Calu3 (cell line): ENCODE results near the gene UTRN. TPM values are rescaled to one million over a fixed set of nuclear protein-coding genes. Genes with fewer than 3 reads are reported as not detected.

Experiments
- BruUV-seq: library from RNA; stranded (reverse); fragments of 400-500 nt; replicated peaks from 2 replicates; lab custom pipeline; 2021; lab: Mats Ljungman, UMichigan
- CTCF ChIA-PET: fragments of 300-600 bp; sonication (Branson Sonifier 250); formaldehyde crosslinking; loops from one replicate; lab custom pipeline; 2022; ENCODE audit warnings: antibody characterized with exemption; lab: Charles Lee
- DNase-seq: peaks from one replicate; pipeline ENCODE4 v3.0.0; 2022
- H3K27ac Mint-ChIP-seq: one replicate; pipeline ENCODE4 v1.8.0; 2022; ENCODE audit warnings: mixed read lengths; ENCODE audit not compliant: unreplicated experiment
- H3K27me3 Mint-ChIP-seq: one replicate; pipeline ENCODE4 v1.8.0; 2022; ENCODE audit warnings: mixed read lengths; ENCODE audit not compliant: unreplicated experiment
- H3K36me3 Mint-ChIP-seq: one replicate; pipeline ENCODE4 v1.8.0; 2022; ENCODE audit warnings: mild to moderate bottlenecking, moderate library complexity, mixed read lengths; ENCODE audit not compliant: insufficient read depth, unreplicated experiment
- H3K4me1 Mint-ChIP-seq: one replicate; pipeline ENCODE4 v1.8.0; 2022; ENCODE audit warnings: mild to moderate bottlenecking, low read depth, mixed read lengths; ENCODE audit not compliant: unreplicated experiment
- H3K4me3 Mint-ChIP-seq: one replicate; pipeline ENCODE4 v1.8.0; 2022; ENCODE audit warnings: mild to moderate bottlenecking, low read depth, moderate library complexity, mixed read lengths; ENCODE audit not compliant: unreplicated experiment
- H3K9me3 Mint-ChIP-seq: one replicate; pipeline ENCODE4 v1.8.0; 2022; ENCODE audit warnings: low read depth, mixed read lengths; ENCODE audit not compliant: unreplicated experiment
- intact Hi-C: fragments of 100-400 bp; cut with micrococcal nuclease; formaldehyde crosslinking; loops from one replicate; pipeline ENCODE4 v1.10.0; 2022; ENCODE audit not compliant: unreplicated experiment
- total RNA-seq: library from RNA; stranded (reverse); gene quantifications from 2 replicates; pipeline ENCODE4 v1.2.3, GENCODE V29; 2022
- TF ChIP-seq, protein P1 (sequence below): fragments of 200-600 bp; IDR thresholded peaks from one replicate; pipeline ENCODE4 v1.8.0; 2022; ENCODE audit warnings: antibody characterized with exemption; ENCODE audit not compliant: unreplicated experiment

Gene UTRN
- total RNA-seq, 1 experiment from 2014 or later: 109 TPM

DNA sequence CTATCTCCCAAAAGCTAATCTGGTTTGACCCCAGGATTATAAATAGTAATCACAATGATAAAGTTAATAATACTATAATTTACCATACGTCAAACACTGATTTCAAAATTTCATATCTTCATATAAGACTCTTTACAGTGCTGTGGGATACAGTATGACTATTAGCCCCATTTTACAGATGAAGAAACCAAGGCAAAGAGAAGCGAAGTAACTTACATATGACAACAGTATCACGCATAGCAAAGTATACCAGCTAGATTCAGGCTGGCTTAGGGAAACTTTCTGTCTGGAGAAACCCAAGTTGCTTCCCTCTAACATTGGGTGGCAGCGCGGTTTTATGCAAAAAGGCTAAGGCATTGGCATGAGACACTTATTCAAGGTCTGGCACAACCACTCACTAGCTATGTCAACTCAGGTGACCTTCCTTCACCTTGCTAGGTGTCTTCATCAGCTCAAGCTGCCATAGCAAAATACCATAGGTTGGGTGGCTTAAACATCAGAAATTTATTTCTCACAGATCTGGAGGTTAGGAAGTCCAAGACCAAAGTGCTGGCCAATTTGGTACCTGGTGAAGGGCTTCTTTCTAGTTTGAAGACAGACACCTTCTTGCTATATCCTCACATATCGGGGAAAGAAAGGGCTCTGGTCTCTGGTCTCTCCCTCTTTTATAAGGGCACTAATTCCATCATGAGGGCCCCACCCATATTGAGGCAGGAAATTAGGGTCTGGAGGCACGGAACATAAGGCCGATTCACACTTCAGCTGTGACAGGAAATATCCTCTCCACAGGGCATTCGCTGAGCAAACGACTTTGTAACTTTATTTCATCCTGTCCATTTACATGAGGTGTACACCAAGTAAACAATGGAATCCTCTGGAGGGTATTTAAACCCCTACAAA lies 22.4 kb upstream of the UTRN start:
- TF ChIP-seq, protein P1, sequence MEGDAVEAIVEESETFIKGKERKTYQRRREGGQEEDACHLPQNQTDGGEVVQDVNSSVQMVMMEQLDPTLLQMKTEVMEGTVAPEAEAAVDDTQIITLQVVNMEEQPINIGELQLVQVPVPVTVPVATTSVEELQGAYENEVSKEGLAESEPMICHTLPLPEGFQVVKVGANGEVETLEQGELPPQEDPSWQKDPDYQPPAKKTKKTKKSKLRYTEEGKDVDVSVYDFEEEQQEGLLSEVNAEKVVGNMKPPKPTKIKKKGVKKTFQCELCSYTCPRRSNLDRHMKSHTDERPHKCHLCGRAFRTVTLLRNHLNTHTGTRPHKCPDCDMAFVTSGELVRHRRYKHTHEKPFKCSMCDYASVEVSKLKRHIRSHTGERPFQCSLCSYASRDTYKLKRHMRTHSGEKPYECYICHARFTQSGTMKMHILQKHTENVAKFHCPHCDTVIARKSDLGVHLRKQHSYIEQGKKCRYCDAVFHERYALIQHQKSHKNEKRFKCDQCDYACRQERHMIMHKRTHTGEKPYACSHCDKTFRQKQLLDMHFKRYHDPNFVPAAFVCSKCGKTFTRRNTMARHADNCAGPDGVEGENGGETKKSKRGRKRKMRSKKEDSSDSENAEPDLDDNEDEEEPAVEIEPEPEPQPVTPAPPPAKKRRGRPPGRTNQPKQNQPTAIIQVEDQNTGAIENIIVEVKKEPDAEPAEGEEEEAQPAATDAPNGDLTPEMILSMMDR: no peak
- no TSS peak for BruUV-seq
- Mint-ChIP-seq H3K27ac (no peak overlapping the region), H3K4me3 (no peak overlapping the region), H3K9me3 (no peaks in the 10 kb centered on the region), H3K36me3 (no peaks in the 10 kb centered on the region), H3K27me3 (no peaks in the 10 kb centered on the region), H3K4me1 (peaks cover 18% of the 10 kb centered on the region)
- CTCF ChIA-PET: interaction anchor here (0.7 kb wide), 1 partner anchor 214 kb away, joined by 3 read pairs; no protein-coding TSS in a partner anchor
- DNase-seq: no peak
- intact Hi-C loops: loop anchor here (10.0 kb wide), 1 partner anchor 222 kb away; no protein-coding TSS in a partner anchor

DNA sequence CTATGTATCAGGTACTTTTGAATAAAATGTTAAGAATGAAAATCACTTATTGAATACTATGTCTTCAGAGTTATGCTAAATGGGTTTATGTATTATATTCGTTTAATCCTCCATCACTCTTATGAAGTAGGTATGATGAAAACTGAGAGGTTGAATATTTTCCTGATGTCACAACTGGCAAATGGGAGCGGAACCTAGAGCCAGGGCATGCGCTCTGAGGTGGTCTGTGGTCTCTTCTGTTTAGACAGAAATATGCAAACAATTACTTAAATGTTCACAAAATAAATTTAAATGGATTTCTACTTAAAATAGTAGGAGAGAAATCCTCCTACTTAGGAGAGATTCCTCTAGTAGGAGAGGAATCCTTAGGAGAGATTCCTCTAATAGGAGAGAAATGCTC lies 21.3 kb upstream of the UTRN start:
- TF ChIP-seq, protein P1: no peak
- Mint-ChIP-seq H3K4me1 (peaks cover 18% of the 10 kb centered on the region), H3K9me3 (no peaks in the 10 kb centered on the region), H3K27me3 (no peaks in the 10 kb centered on the region), H3K36me3 (no peaks in the 10 kb centered on the region), H3K27ac (peak overlapping the region; percentile 85), H3K4me3 (peak overlapping the region; percentile 52)
- DNase-seq: no peak
- intact Hi-C loops: loop anchor here (1.0 to 10.0 kb wide), 3 partner anchors 21 to 221 kb away; partner anchors contain the start of gene UTRN
- CTCF ChIA-PET: interaction anchor here (0.6 to 1.4 kb wide), 2 partner anchors 12 to 365 kb away, joined by 3 read pairs; no protein-coding TSS in a partner anchor
- BruUV-seq: no TSS peak

DNA sequence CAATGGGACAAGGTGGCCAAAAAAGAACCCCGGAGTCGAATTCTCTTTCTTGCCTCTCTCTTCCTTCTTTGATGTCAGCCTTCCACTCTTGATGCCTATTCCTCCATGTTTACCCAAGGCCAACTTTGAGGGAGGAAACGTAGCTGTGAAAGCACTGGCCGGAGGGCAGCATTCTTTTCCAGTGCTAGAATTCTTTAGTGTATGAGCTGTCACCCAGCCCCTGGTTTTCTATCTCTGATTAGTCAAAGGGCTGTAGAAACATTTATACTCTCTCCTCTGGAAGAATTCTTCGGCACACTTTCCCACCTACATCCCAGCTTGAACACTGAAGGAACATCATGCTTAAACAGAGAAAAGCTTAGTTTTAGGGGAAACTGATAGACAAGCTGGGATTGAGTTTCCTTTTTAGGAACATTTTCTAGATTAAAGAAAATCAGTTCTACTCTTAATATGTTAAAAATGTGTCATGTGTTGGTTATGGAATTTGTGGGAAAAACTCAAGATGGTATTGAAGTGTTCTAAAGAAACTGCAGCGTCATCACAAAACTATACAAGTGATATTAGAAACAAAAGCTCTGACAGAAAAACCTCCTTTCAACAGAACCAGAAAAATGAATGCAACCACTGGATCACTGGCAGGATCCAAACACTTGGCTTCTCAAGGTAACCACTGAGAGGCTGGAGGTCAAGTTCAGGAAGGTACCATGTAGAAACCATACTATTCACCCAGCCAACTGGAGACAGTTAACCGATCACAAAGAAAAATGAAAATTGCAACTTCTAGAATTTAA lies 20.7 kb upstream of the UTRN start:
- CTCF ChIA-PET: interaction anchor here (0.6 to 1.4 kb wide), 2 partner anchors 13 to 366 kb away, joined by 3 read pairs; no protein-coding TSS in a partner anchor

More for the DNA sequence above, 20.7 kb upstream of the UTRN start:
- peaks cover 18% of the 10 kb centered on the region for H3K4me1 Mint-ChIP-seq
- no peaks in the 10 kb centered on the region for H3K27me3 Mint-ChIP-seq
- DNase-seq: peak; percentile 70
- intact Hi-C loops: loop anchor here (1.0 to 10.0 kb wide), 3 partner anchors 20 to 220 kb away; partner anchors contain the start of gene UTRN
- no peaks in the 10 kb centered on the region for H3K9me3 Mint-ChIP-seq
- peak overlapping the region; percentile 85 for H3K27ac Mint-ChIP-seq
- peak overlapping the region; percentile 52 for H3K4me3 Mint-ChIP-seq
- TF ChIP-seq, protein P1: no peak
- no peaks in the 10 kb centered on the region for H3K36me3 Mint-ChIP-seq
- BruUV-seq: TSS peak; percentile 68
